HG03095 (cell line): ENCODE data around the gene SCG3.
A peak's percentile ranks its signal among the peaks of the same experiment; 100 is the strongest.
"Not testable (repeated sequence)": the region's sequence is repeated elsewhere in the genome, so short reads cannot be mapped to it uniquely, and the experiment has no call there.

Experiments used
- ATAC-seq: cut with Tn5 transposase; IDR thresholded peaks from one replicate; pipeline ENCODE4 v1.9.1; 2021; ENCODE audit warnings: moderate library complexity; ENCODE audit not compliant: unreplicated experiment

SCG3 gene

GRCh38 chr15:51681303-51681963 lies at the start of gene SCG3:
Gene SCG3 (plus strand): TSS chr15:51681503. CDS start chr15:51681756, 253 bp downstream.
- ATAC-seq, result peak; percentile 50

- no peak for ATAC-seq
Measured at GRCh38 chr15:51634591-51635198, 46.6 kb upstream of the SCG3 start.

- no peak for ATAC-seq
Measured at GRCh38 chr15:51641490-51642130, 39.7 kb upstream of the SCG3 start.

GRCh38 chr15:51642696-51643095 lies 38.6 kb upstream of the SCG3 start:
- ATAC-seq, result no peak

- no peak for ATAC-seq
Measured at GRCh38 chr15:51647128-51647562, 34.2 kb upstream of the SCG3 start.

- not testable (repeated sequence) for ATAC-seq
Measured at GRCh38 chr15:51648101-51648500, 33.2 kb upstream of the SCG3 start.

- ATAC-seq, result not testable (repeated sequence)
Measured at GRCh38 chr15:51648643-51649042, 32.7 kb upstream of the SCG3 start.

- ATAC-seq, result peak; percentile 57
Measured at GRCh38 chr15:51649659-51650521, 31.4 kb upstream of the SCG3 start.

- ATAC-seq, result no peak
Measured at GRCh38 chr15:51652084-51652668, 29.1 kb upstream of the SCG3 start.

GRCh38 chr15:51655401-51656057 lies 25.8 kb upstream of the SCG3 start:
- not testable (repeated sequence) for ATAC-seq

GRCh38 chr15:51658664-51659063 lies 22.6 kb upstream of the SCG3 start:
- no peak for ATAC-seq

GRCh38 chr15:51661072-51661471 lies 20.2 kb upstream of the SCG3 start:
- ATAC-seq, result no peak

GRCh38 chr15:51667478-51667877 lies 13.8 kb upstream of the SCG3 start:
- ATAC-seq, result no peak

GRCh38 chr15:51668446-51668845 lies 12.9 kb upstream of the SCG3 start:
- no peak for ATAC-seq

GRCh38 chr15:51669381-51669780 lies 11.9 kb upstream of the SCG3 start:
- ATAC-seq, result no peak

- no peak for ATAC-seq
Measured at GRCh38 chr15:51672155-51672687, 9.1 kb upstream of the SCG3 start.

GRCh38 chr15:51672913-51673857 lies 8.1 kb upstream of the SCG3 start:
- no peak for ATAC-seq

- ATAC-seq, result no peak
Measured at GRCh38 chr15:51675234-51675633, 6.1 kb upstream of the SCG3 start.

GRCh38 chr15:51677021-51677420 lies 4.3 kb upstream of the SCG3 start:
- ATAC-seq, result no peak
